H54 (cell line): ENCODE measurements around the gene RGS19.

ENCODE experiments used
- DNase-seq: peaks from one replicate; pipeline ENCODE4 v3.0.0; 2011; ENCODE audit warnings: low spot score, mixed read lengths; ENCODE audit not compliant: insufficient read length
- FAIRE-seq: peaks from 3 replicates; lab custom pipeline; 2011; peaks lifted over from hg19 to GRCh38; lab: Jason Lieb, UNC
- POLR2A ChIP-seq: IDR thresholded peaks from 2 replicates; pipeline ENCODE4 v1.6.1; 2011; ENCODE audit warnings: low read depth, mild to moderate bottlenecking, low read length

RGS19 gene

GRCh38 chr20:64035066-64035932, 44.0 kb downstream of the RGS19 start:
- FAIRE-seq, result no peak
- DNase-seq, result no peak
- TF ChIP-seq POLR2A, result no peak

GRCh38 chr20:64033981-64034493, 45.3 kb downstream of the RGS19 start:
- no peak for FAIRE-seq
- DNase-seq, result no peak
- TF ChIP-seq POLR2A, result no peak

- TF ChIP-seq POLR2A, result no peak
- FAIRE-seq, result no peak
Measured at GRCh38 chr20:64032706-64033624, 46.4 kb downstream of the RGS19 start.

GRCh38 chr20:64031822-64032314, 47.5 kb downstream of the RGS19 start:
- FAIRE-seq (no peak), DNase-seq (no peak)

More at GRCh38 chr20:64032706-64033624, 46.4 kb downstream of the RGS19 start:
- no peak for DNase-seq

GRCh38 chr20:64030371-64031134, 48.8 kb downstream of the RGS19 start:
- DNase-seq (no peak), FAIRE-seq (no peak)
- TF ChIP-seq POLR2A, result no peak

More at GRCh38 chr20:64031822-64032314, 47.5 kb downstream of the RGS19 start:
- no peak for TF ChIP-seq POLR2A

GRCh38 chr20:64029293-64030117, 49.8 kb downstream of the RGS19 start:
- DNase-seq, result no peak
- TF ChIP-seq POLR2A, result no peak

GRCh38 chr20:64027981-64028685, 51.2 kb downstream of the RGS19 start:
- TF ChIP-seq POLR2A, result no peak
- FAIRE-seq (no peak), DNase-seq (no peak)

More at GRCh38 chr20:64029293-64030117, 49.8 kb downstream of the RGS19 start:
- no peak for FAIRE-seq

GRCh38 chr20:64025826-64026412, 53.4 kb downstream of the RGS19 start:
- DNase-seq (no peak), FAIRE-seq (no peak)
- TF ChIP-seq POLR2A, result no peak

GRCh38 chr20:64025101-64025825, 54.1 kb downstream of the RGS19 start:
- no peak for DNase-seq
- FAIRE-seq, result no peak
- TF ChIP-seq POLR2A, result no peak

- no peak for DNase-seq
- no peak for TF ChIP-seq POLR2A
- FAIRE-seq, result no peak
Measured at GRCh38 chr20:64024141-64024990, 55.0 kb downstream of the RGS19 start.
